WTC11 (cell line): ENCODE data around the gene HNRNPAB. TPM values are rescaled to one million over a fixed set of nuclear protein-coding genes. Genes with fewer than 3 reads are reported as not detected.

Experiments
- ATAC-seq: fragments of 200-7000 bp; cut with Tn5 transposase; 2 replicates; pipeline ENCODE4 v1.10.0; 2021; ENCODE audit warnings: mild to moderate bottlenecking, moderate library complexity
- CTCF ChIA-PET: fragments of 300-600 bp; sonication (Branson Sonifier 250); formaldehyde crosslinking; loops from one replicate; lab custom pipeline; 2021; ENCODE audit warnings: antibody characterized with exemption; lab: Charles Lee
- POLR2A ChIA-PET: fragments of 350-600 bp; sonication (Branson Sonifier 250); formaldehyde crosslinking; loops from one replicate; lab custom pipeline; 2021; ENCODE audit warnings: antibody characterized with exemption; lab: Charles Lee
- DNase-seq: peaks from one replicate; pipeline ENCODE4 v3.0.0; 2021; ENCODE audit warnings: low spot score
- H3K27ac Mint-ChIP-seq: 2 replicates; pipeline ENCODE4 v1.8.0; 2021; ENCODE audit warnings: mixed read lengths
- H3K27me3 Mint-ChIP-seq: 2 replicates; pipeline ENCODE4 v1.8.0; 2021; ENCODE audit warnings: low read depth, mild to moderate bottlenecking, moderate library complexity, mixed read lengths
- H3K36me3 Mint-ChIP-seq: 2 replicates; pipeline ENCODE4 v1.8.0; 2021; ENCODE audit warnings: mixed read lengths
- H3K4me1 Mint-ChIP-seq: 2 replicates; pipeline ENCODE4 v1.8.0; 2022; ENCODE audit warnings: mixed read lengths
- H3K4me3 Mint-ChIP-seq: 2 replicates; pipeline ENCODE4 v1.8.0; 2021; ENCODE audit warnings: mild to moderate bottlenecking, moderate library complexity, mixed read lengths
- H3K9me3 Mint-ChIP-seq: 2 replicates; pipeline ENCODE4 v1.8.0; 2021; ENCODE audit warnings: mixed read lengths
- AFF4 ChIP-seq: sonication (generic); formaldehyde crosslinking; IDR thresholded peaks from 2 replicates; pipeline ENCODE4 v1.8.1; 2023; ENCODE audit warnings: mild to moderate bottlenecking, missing genetic modification reagents, borderline replicate concordance
- CDX4 ChIP-seq: fragments of 250-450 bp; sonication (Bioruptor Pico); IDR thresholded peaks from 2 replicates; pipeline ENCODE4 v1.9.0; 2021; ENCODE audit warnings: moderate library complexity, mild to moderate bottlenecking, inconsistent platforms, borderline replicate concordance
- E2F4 ChIP-seq: sonication (generic); formaldehyde crosslinking; IDR thresholded peaks from 2 replicates; pipeline ENCODE4 v1.8.1; 2022; ENCODE audit warnings: low read depth, mild to moderate bottlenecking, moderate library complexity, missing genetic modification reagents, borderline replicate concordance
- FOXK1 ChIP-seq: sonication (generic); formaldehyde crosslinking; IDR thresholded peaks from 2 replicates; pipeline ENCODE4 v1.8.0; 2022; ENCODE audit warnings: mild to moderate bottlenecking, moderate library complexity, missing genetic modification reagents
- GABPB1 ChIP-seq: sonication (generic); formaldehyde crosslinking; IDR thresholded peaks from 2 replicates; pipeline ENCODE4 v1.8.1; 2023; ENCODE audit warnings: mild to moderate bottlenecking, missing genetic modification reagents
- GRHL2 ChIP-seq: fragments of 250-450 bp; sonication (Bioruptor Pico); IDR thresholded peaks from 2 replicates; pipeline ENCODE4 v1.8.0; 2022; ENCODE audit warnings: mild to moderate bottlenecking, moderate library complexity; ENCODE audit not compliant: insufficient replicate concordance, severe bottlenecking
- HMGA2 ChIP-seq: fragments of 250-450 bp; sonication (Bioruptor Pico); IDR thresholded peaks from 2 replicates; pipeline ENCODE4 v1.4.0; 2021; ENCODE audit warnings: mild to moderate bottlenecking, moderate library complexity
- IRF2 ChIP-seq: sonication (generic); formaldehyde crosslinking; IDR thresholded peaks from 2 replicates; pipeline ENCODE4 v1.8.0; 2022; ENCODE audit warnings: low read depth, missing genetic modification reagents, borderline replicate concordance
- KAT7 ChIP-seq: sonication (generic); formaldehyde crosslinking; IDR thresholded peaks from 2 replicates; pipeline ENCODE4 v1.8.1; 2023; ENCODE audit warnings: missing genetic modification reagents, mild to moderate bottlenecking, borderline replicate concordance
- MAX ChIP-seq: sonication (generic); formaldehyde crosslinking; IDR thresholded peaks from 2 replicates; pipeline ENCODE4 v1.8.0; 2022; ENCODE audit warnings: mild to moderate bottlenecking, missing genetic modification reagents
- MLX ChIP-seq: sonication (generic); formaldehyde crosslinking; IDR thresholded peaks from 2 replicates; pipeline ENCODE4 v1.8.1; 2023; ENCODE audit warnings: mild to moderate bottlenecking, missing genetic modification reagents, moderate library complexity
- NFYB ChIP-seq: sonication (generic); formaldehyde crosslinking; conservative IDR thresholded peaks from 2 replicates; pipeline ENCODE4 v1.8.0; 2022; ENCODE audit warnings: low read depth, missing genetic modification reagents
- SOX15 ChIP-seq: fragments of 250-450 bp; sonication (Bioruptor Pico); IDR thresholded peaks from 2 replicates; pipeline ENCODE4 v1.9.0; 2021; ENCODE audit warnings: mild to moderate bottlenecking
- ZNF121 ChIP-seq: sonication (generic); formaldehyde crosslinking; IDR thresholded peaks from 2 replicates; pipeline ENCODE4 v1.8.0; 2023; ENCODE audit warnings: missing genetic modification reagents
- ZNF138 ChIP-seq: sonication (generic); formaldehyde crosslinking; conservative IDR thresholded peaks from 2 replicates; pipeline ENCODE4 v1.8.1; 2022; ENCODE audit warnings: mild to moderate bottlenecking, moderate library complexity, missing genetic modification reagents
- ZNF396 ChIP-seq: fragments of 250-450 bp; sonication (Bioruptor Pico); IDR thresholded peaks from 2 replicates; pipeline ENCODE4 v1.8.0; 2021; ENCODE audit warnings: mild to moderate bottlenecking, moderate library complexity, borderline replicate concordance
- ZNF671 ChIP-seq: fragments of 250-450 bp; sonication (Bioruptor Pico); IDR thresholded peaks from 2 replicates; pipeline ENCODE4 v1.8.0; 2021; ENCODE audit warnings: mild to moderate bottlenecking
- total RNA-seq: library from RNA; stranded (reverse); gene quantifications from 3 replicates; pipeline ENCODE4 v1.2.3, GENCODE V29; 2021

Gene HNRNPAB
- total RNA-seq, 1 experiment from 2014 or later: 457 TPM

- TF ChIP-seq ZNF138 (CRISPR knock-in tag) (no peak), ZNF671 (no peak), FOXK1 (CRISPR knock-in tag) (no peak), IRF2 (CRISPR knock-in tag) (no peak), MLX (no peak), MAX (CRISPR knock-in tag) (no peak), ZNF396 (no peak)
- TF ChIP-seq, all 79 proteins: peak for 0
- H3K36me3 Mint-ChIP-seq: no peaks in the 10 kb centered on the region
- peaks cover 23% of the 10 kb centered on the region for H3K4me1 Mint-ChIP-seq
- CTCF ChIA-PET: interaction anchor here (0.6 to 0.7 kb wide), 3 partner anchors 13 to 25 kb away, joined by 3 to 4 read pairs (median 3); no protein-coding TSS in a partner anchor
- H3K27ac Mint-ChIP-seq: no peak overlapping the region
- no peak for ATAC-seq
- POLR2A ChIA-PET: interaction anchor here (0.7 kb wide), 1 partner anchor 45 kb away, joined by 11 read pairs; the partner anchor contains the start of gene NHP2
- H3K27me3 Mint-ChIP-seq: peaks cover 20% of the 10 kb centered on the region
- H3K4me3 Mint-ChIP-seq: no peak overlapping the region
- no peaks in the 10 kb centered on the region for H3K9me3 Mint-ChIP-seq
- DNase-seq: peak; percentile 6
Measured at GRCh38 chr5:178198706-178199105, 5.6 kb upstream of the HNRNPAB start.

GRCh38 chr5:178199581-178200434 lies 4.5 kb upstream of the HNRNPAB start:
- no peak overlapping the region for H3K4me3 Mint-ChIP-seq
- TF ChIP-seq AFF4 (CRISPR knock-in tag): no peak
- H3K36me3 Mint-ChIP-seq: peaks cover 3% of the 10 kb centered on the region
- peak; percentile 6 for DNase-seq
- ATAC-seq: no peak
- CTCF ChIA-PET: interaction anchor here (0.6 to 1.6 kb wide), 4 partner anchors 16 to 124 kb away, joined by 3 to 5 read pairs (median 4); partner anchors contain the start of gene NHP2
- no peaks in the 10 kb centered on the region for H3K9me3 Mint-ChIP-seq
- no peak overlapping the region for H3K27ac Mint-ChIP-seq
- peaks cover 14% of the 10 kb centered on the region for H3K4me1 Mint-ChIP-seq
- POLR2A ChIA-PET: no interaction called here
- peaks cover 20% of the 10 kb centered on the region for H3K27me3 Mint-ChIP-seq

- Mint-ChIP-seq H3K4me1 (peaks cover 17% of the 10 kb centered on the region), H3K9me3 (no peaks in the 10 kb centered on the region), H3K36me3 (peaks cover 14% of the 10 kb centered on the region)
- ChIA-PET CTCF (interaction anchor here (1.5 to 1.6 kb wide), 2 partner anchors 21 to 24 kb away, joined by 5 to 6 read pairs; no protein-coding TSS in a partner anchor), POLR2A (interaction anchor here (1.6 kb wide), 1 partner anchor 21 kb away, joined by 6 read pairs; no protein-coding TSS in a partner anchor)
- peak; percentile 4 for DNase-seq
- ATAC-seq: no peak
- TF ChIP-seq CDX4 (CRISPR knock-in tag) (no peak), GRHL2 (CRISPR knock-in tag) (no peak), E2F4 (CRISPR knock-in tag) (no peak), KAT7 (CRISPR knock-in tag) (no peak), ZNF138 (CRISPR knock-in tag) (no peak), SOX15 (no peak), NFYB (CRISPR knock-in tag) (no peak), HMGA2 (CRISPR knock-in tag) (no peak), ZNF121 (CRISPR knock-in tag) (no peak), GABPB1 (CRISPR knock-in tag) (no peak), MAX (CRISPR knock-in tag) (no peak)
- TF ChIP-seq, all 79 proteins: peak for 0
- peaks cover 20% of the 10 kb centered on the region for H3K27me3 Mint-ChIP-seq
- no peak overlapping the region for H3K27ac Mint-ChIP-seq
- no peak overlapping the region for H3K4me3 Mint-ChIP-seq
Measured at GRCh38 chr5:178201221-178201926, 3.0 kb upstream of the HNRNPAB start.
